ENCODE results near the gene PLCB1. TPM values are rescaled to one million over a fixed set of nuclear protein-coding genes. Genes with fewer than 3 reads are reported as not detected.

Gene PLCB1
- total and polyA plus RNA-seq, 2 donors (not counting 1 experiment from before 2014, with no cell fraction given): 13.4 to 23.3 TPM

DNA sequence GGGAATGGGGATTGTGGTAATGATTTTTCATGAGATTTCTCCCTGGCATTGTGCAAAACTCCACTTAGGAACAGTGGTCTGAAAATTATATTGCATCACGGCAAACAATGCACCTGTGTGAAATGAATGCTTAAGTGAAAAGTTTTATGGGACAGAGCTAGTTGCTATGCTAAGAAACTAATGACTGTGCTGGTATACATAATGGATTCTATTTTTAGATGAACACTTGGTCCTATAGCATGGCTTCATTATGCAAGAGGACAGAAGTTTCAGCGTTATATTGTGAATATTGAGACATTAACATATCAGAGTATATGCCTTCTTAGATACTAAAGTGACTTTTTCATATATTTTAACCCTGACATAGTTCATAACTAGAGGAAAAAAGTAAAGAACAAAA is 30.5 kb downstream of the PLCB1 start:
- H2AFZ ChIP-seq (ENCODE audit: low read length): no peak overlapping the region
- H3K27me3 ChIP-seq (ENCODE audit: control insufficient read depth, insufficient read depth, low read length): no peaks in the 10 kb centered on the region
- no peak for DNase-seq (ENCODE audit: low read depth in 2 of 2)
- H3K27ac ChIP-seq (ENCODE audit: insufficient read depth, low read length): no peak overlapping the region
- no peaks in the 10 kb centered on the region for H3K79me2 ChIP-seq (ENCODE audit: control insufficient read depth, insufficient read depth, low read length)
- no peaks in the 10 kb centered on the region for H3K9me3 ChIP-seq (ENCODE audit: control insufficient read depth, insufficient read depth, low read depth, low read length)
- TF ChIP-seq, protein P1, sequence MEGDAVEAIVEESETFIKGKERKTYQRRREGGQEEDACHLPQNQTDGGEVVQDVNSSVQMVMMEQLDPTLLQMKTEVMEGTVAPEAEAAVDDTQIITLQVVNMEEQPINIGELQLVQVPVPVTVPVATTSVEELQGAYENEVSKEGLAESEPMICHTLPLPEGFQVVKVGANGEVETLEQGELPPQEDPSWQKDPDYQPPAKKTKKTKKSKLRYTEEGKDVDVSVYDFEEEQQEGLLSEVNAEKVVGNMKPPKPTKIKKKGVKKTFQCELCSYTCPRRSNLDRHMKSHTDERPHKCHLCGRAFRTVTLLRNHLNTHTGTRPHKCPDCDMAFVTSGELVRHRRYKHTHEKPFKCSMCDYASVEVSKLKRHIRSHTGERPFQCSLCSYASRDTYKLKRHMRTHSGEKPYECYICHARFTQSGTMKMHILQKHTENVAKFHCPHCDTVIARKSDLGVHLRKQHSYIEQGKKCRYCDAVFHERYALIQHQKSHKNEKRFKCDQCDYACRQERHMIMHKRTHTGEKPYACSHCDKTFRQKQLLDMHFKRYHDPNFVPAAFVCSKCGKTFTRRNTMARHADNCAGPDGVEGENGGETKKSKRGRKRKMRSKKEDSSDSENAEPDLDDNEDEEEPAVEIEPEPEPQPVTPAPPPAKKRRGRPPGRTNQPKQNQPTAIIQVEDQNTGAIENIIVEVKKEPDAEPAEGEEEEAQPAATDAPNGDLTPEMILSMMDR (conservative IDR thresholded peaks at IDR 0.05 in 1 of 2, IDR thresholded peaks at IDR 0.05 in 1 of 2; ENCODE audit: low read depth in 1 of 2, low read length in 2 of 2): no peak
- H4K20me1 ChIP-seq (ENCODE audit: control insufficient read depth, extremely low read depth, insufficient read depth, low read length): no peaks in the 10 kb centered on the region
- H3K9ac ChIP-seq (ENCODE audit: insufficient read depth, low read length): no peak overlapping the region
- no peak overlapping the region for H3K4me2 ChIP-seq (ENCODE audit: extremely low read depth, insufficient read depth, low read length)
- no peaks in the 10 kb centered on the region for H3K36me3 ChIP-seq (ENCODE audit: control insufficient read depth, insufficient read depth, low read length)
- no peak overlapping the region for H3K4me3 ChIP-seq (replicated peaks in 1 of 4; ENCODE audit: control extremely low read depth in 1 of 4, insufficient read depth in 1 of 4, low read depth in 3 of 4, low read length in 4 of 4)
- H3K4me1 ChIP-seq (ENCODE audit: control insufficient read depth, extremely low read depth, insufficient read depth, low read length): no peaks in the 10 kb centered on the region

DNA sequence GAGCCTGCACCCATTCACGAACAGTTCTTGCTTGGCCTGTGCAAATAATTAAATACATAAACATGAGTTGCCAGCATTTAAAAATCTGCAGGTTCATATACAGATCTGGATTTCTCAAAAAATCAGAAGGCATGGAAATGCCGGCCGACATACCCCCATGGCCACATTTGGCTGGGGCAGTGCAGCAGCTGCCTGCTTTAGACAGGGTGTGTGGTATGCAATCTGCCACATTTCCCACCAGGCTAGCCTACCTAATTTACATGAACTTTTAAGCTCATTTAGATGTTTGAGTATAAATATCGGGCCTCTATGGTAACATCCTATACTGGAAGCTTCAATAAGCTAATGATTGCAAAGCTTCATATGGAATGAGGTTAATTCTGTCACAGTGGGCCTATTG is 31.5 kb downstream of the PLCB1 start:
- H3K27me3 ChIP-seq (ENCODE audit: control insufficient read depth, insufficient read depth, low read length): no peaks in the 10 kb centered on the region
- no peaks in the 10 kb centered on the region for H3K36me3 ChIP-seq (ENCODE audit: control insufficient read depth, insufficient read depth, low read length)
- H3K27ac ChIP-seq (ENCODE audit: insufficient read depth, low read length): no peak overlapping the region
- no peaks in the 10 kb centered on the region for H3K79me2 ChIP-seq (ENCODE audit: control insufficient read depth, insufficient read depth, low read length)
- no peak overlapping the region for H3K4me2 ChIP-seq (ENCODE audit: extremely low read depth, insufficient read depth, low read length)
- H4K20me1 ChIP-seq (ENCODE audit: control insufficient read depth, extremely low read depth, insufficient read depth, low read length): no peaks in the 10 kb centered on the region
- TF ChIP-seq EZH2 (IDR thresholded peaks at IDR 0.05; ENCODE audit: low read length, missing control alignments): no peak
- TF ChIP-seq, protein P1 (conservative IDR thresholded peaks at IDR 0.05 in 1 of 2, IDR thresholded peaks at IDR 0.05 in 1 of 2; ENCODE audit: low read depth in 1 of 2, low read length in 2 of 2): no peak
- H3K9me3 ChIP-seq (ENCODE audit: control insufficient read depth, insufficient read depth, low read depth, low read length): no peaks in the 10 kb centered on the region
- no peak for DNase-seq (ENCODE audit: low read depth in 2 of 2)
- H3K4me1 ChIP-seq (ENCODE audit: control insufficient read depth, extremely low read depth, insufficient read depth, low read length): no peaks in the 10 kb centered on the region
- no peak overlapping the region for H3K9ac ChIP-seq (ENCODE audit: insufficient read depth, low read length)
- no peak overlapping the region for H3K4me3 ChIP-seq (replicated peaks in 1 of 4; ENCODE audit: control extremely low read depth in 1 of 4, insufficient read depth in 1 of 4, low read depth in 3 of 4, low read length in 4 of 4)
- H2AFZ ChIP-seq (ENCODE audit: low read length): no peak overlapping the region

DNA sequence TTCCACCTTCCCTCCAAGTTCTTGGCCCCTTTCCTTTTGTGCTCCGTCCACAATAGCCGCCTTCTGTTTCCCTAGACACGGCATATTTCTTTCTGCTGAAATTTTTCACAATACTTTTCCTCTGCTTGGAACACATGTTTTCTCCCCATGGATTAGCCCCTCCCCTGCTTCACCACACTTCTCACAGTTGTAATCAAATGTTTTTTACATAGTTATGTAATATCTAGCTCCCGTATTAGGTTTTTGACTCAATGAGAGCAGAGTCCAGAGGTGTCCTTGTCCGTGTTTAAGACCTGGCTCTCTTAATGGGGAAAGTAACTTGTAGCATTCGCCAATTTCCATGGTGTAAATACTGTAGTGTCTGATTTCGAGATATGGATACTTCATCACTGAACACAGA is 34.7 kb downstream of the PLCB1 start:
- no peaks in the 10 kb centered on the region for H3K4me1 ChIP-seq (ENCODE audit: control insufficient read depth, extremely low read depth, insufficient read depth, low read length)

More for the DNA sequence above, 34.7 kb downstream of the PLCB1 start:
- DNase-seq (ENCODE audit: low read depth in 2 of 2): no peak
- TF ChIP-seq, protein P1 (conservative IDR thresholded peaks at IDR 0.05 in 1 of 2, IDR thresholded peaks at IDR 0.05 in 1 of 2; ENCODE audit: low read depth in 1 of 2, low read length in 2 of 2): no peak
- no peak for TF ChIP-seq EZH2 (IDR thresholded peaks at IDR 0.05; ENCODE audit: low read length, missing control alignments)
- Histone ChIP-seq H3K4me2 (ENCODE audit: extremely low read depth, insufficient read depth, low read length) (no peak overlapping the region), H3K9me3 (ENCODE audit: control insufficient read depth, insufficient read depth, low read depth, low read length) (no peaks in the 10 kb centered on the region), H3K79me2 (ENCODE audit: control insufficient read depth, insufficient read depth, low read length) (no peaks in the 10 kb centered on the region), H3K4me3 (replicated peaks in 1 of 4; ENCODE audit: control extremely low read depth in 1 of 4, insufficient read depth in 1 of 4, low read depth in 3 of 4, low read length in 4 of 4) (no peak overlapping the region), H3K27me3 (ENCODE audit: control insufficient read depth, insufficient read depth, low read length) (no peaks in the 10 kb centered on the region), H4K20me1 (ENCODE audit: control insufficient read depth, extremely low read depth, insufficient read depth, low read length) (no peaks in the 10 kb centered on the region), H3K27ac (ENCODE audit: insufficient read depth, low read length) (no peak overlapping the region), H3K36me3 (ENCODE audit: control insufficient read depth, insufficient read depth, low read length) (no peaks in the 10 kb centered on the region), H2AFZ (ENCODE audit: low read length) (no peak overlapping the region), H3K9ac (ENCODE audit: insufficient read depth, low read length) (no peak overlapping the region)
